K562 (cell line): ENCODE data around the gene AIFM1. TPM values are rescaled to one million over a fixed set of nuclear protein-coding genes. Genes with fewer than 3 reads are reported as not detected.

ENCODE experiments used
- CBFA2T2 ChIP-seq: fragments of 450-650 bp; conservative IDR thresholded peaks from 2 replicates; pipeline ENCODE4 v1.6.1; 2017; ENCODE audit warnings: mild to moderate bottlenecking
- DNMT1 ChIP-seq: fragments of 450-650 bp; IDR thresholded peaks from 2 replicates; pipeline ENCODE4 v1.6.1; 2016; ENCODE audit warnings: antibody characterized with exemption, mild to moderate bottlenecking
- ELF2 ChIP-seq: fragments of 250-450 bp; sonication (Bioruptor Pico); IDR thresholded peaks from 2 replicates; pipeline ENCODE4 v1.5.0; 2021; ENCODE audit warnings: mild to moderate bottlenecking
- ERF ChIP-seq: fragments of 450-650 bp; formaldehyde crosslinking; IDR thresholded peaks from 2 replicates; pipeline ENCODE4 v1.4.0; 2020; ENCODE audit warnings: mild to moderate bottlenecking, mixed read lengths
- ETV5 ChIP-seq: sonication (generic); formaldehyde crosslinking; IDR thresholded peaks from 2 replicates; pipeline ENCODE4 v1.4.0; 2020; ENCODE audit warnings: low read depth, mild to moderate bottlenecking, missing genetic modification reagents
- ID3 ChIP-seq, 2 experiments: fragments of 250-450 bp in 1 of 2; fragments of 450-650 bp in 1 of 2; sonication (Bioruptor Pico) in 1 of 2; IDR thresholded peaks; 2 replicates each; pipeline versions ENCODE4 v1.6.1 to v1.8.0; 2016 to 2021; ENCODE audit warnings: mild to moderate bottlenecking in 2 of 2, moderate library complexity in 2 of 2, missing compliant biosample characterization in 1 of 2, missing genetic modification characterization in 1 of 2
- MCM5 ChIP-seq: fragments of 450-650 bp; IDR thresholded peaks from 2 replicates; pipeline ENCODE4 v1.6.1; 2016; ENCODE audit warnings: low read depth
- RBM14 ChIP-seq: fragments of 200-400 bp; formaldehyde crosslinking; IDR thresholded peaks from 2 replicates; pipeline ENCODE4 v1.6.1; 2018; ENCODE audit warnings: low read depth, mild to moderate bottlenecking, low read length, moderate library complexity, borderline replicate concordance; ENCODE audit not compliant: insufficient read depth
- RCOR1 ChIP-seq, 2 experiments: IDR thresholded peaks; 2 replicates each; pipeline ENCODE4 v1.6.1; 2012; ENCODE audit warnings: low read depth in 2 of 2, low read length in 2 of 2, borderline replicate concordance in 1 of 2, improper control_type of control experiment in 1 of 2
- SPI1 ChIP-seq: IDR thresholded peaks from 2 replicates; pipeline ENCODE4 v1.6.1; 2011; ENCODE audit warnings: low read depth, low read length, control low read depth, borderline replicate concordance
- STAT5B ChIP-seq: fragments of 250-450 bp; sonication (Bioruptor Pico); IDR thresholded peaks from 2 replicates; pipeline ENCODE4 v1.8.0; 2021; ENCODE audit warnings: mild to moderate bottlenecking, inconsistent platforms
- SUPT5H ChIP-seq: fragments of 450-650 bp; IDR thresholded peaks from 2 replicates; pipeline ENCODE4 v1.6.1; 2016
- TSC22D4 ChIP-seq: fragments of 450-650 bp; IDR thresholded peaks from 2 replicates; pipeline ENCODE4 v1.6.1; 2016; ENCODE audit warnings: missing genetic modification characterization, missing biosample characterization, control low read depth
- U2AF2 ChIP-seq: fragments of 200-400 bp; formaldehyde crosslinking; optimal IDR thresholded peaks from 2 replicates; pipeline ENCODE3; 2017; ENCODE audit warnings: low read depth, mild to moderate bottlenecking, low read length
- WHSC1 ChIP-seq: IDR thresholded peaks from one replicate; pipeline ENCODE4 v1.6.1; 2012; ENCODE audit warnings: low read length, control low read depth, inconsistent platforms
- ZEB2 ChIP-seq: fragments of 450-650 bp; IDR thresholded peaks from 2 replicates; pipeline ENCODE4 v1.6.1; 2016
- ZNF175 ChIP-seq: fragments of 200-800 bp; sonication (Bioruptor generic); IDR thresholded peaks from 2 replicates; pipeline ENCODE4 v1.6.1; 2016; ENCODE audit warnings: low read depth, mild to moderate bottlenecking, missing genetic modification characterization, missing compliant biosample characterization
- ZNF551 ChIP-seq: fragments of 250-450 bp; sonication (Bioruptor Pico); IDR thresholded peaks from 2 replicates; pipeline ENCODE4 v1.5.0; 2021; ENCODE audit warnings: mild to moderate bottlenecking, moderate library complexity
- ZNF583 ChIP-seq: fragments of 250-450 bp; sonication (Bioruptor Pico); IDR thresholded peaks from 2 replicates; pipeline ENCODE4 v1.4.0; 2020
- polyA plus RNA-seq, 8 experiments: library from polyadenylated mRNA; depleted of rRNA in 4 of 8; stranded (reverse) in 5 of 8; unstranded in 3 of 8; fragments of >200 nt; fragmentation: Nextera tagmentation in 2 of 8; fragmentation: Illumina TruSeq in 1 of 8; extraction: Ambion mirVana in 2 of 8; extraction: Trizol in 1 of 8; gene quantifications; 2 replicates each; pipeline versions ENCODE4 v1.2.1 to v1.2.3, GENCODE V29; 2011 to 2014; ENCODE audit warnings: inconsistent platforms in 1 of 8, missing spikeins in 1 of 8
- total RNA-seq, 7 experiments: library from RNA; depleted of rRNA in 6 of 7; stranded (reverse); fragments of >200 nt in 6 of 7; fragmentation: Illumina TruSeq in 2 of 7; extraction: Trizol in 2 of 7; gene quantifications; 2 replicates each; pipeline versions ENCODE4 v1.2.1 to v1.2.3, GENCODE V29; 2011 to 2021; ENCODE audit warnings: low replicate concordance in 1 of 7
- TF ChIP-seq, protein P1 (sequence below): fragments of 250-450 bp; sonication (Bioruptor Pico); IDR thresholded peaks from 2 replicates; pipeline ENCODE4 v1.9.0; 2021; ENCODE audit warnings: mild to moderate bottlenecking, inconsistent platforms
- TF ChIP-seq, protein P2 (sequence below): fragments of 450-650 bp; IDR thresholded peaks from 2 replicates; pipeline ENCODE4 v1.6.1; 2018; ENCODE audit not compliant: partially characterized antibody
- TF ChIP-seq, protein P3 (sequence below): fragments of 450-650 bp; IDR thresholded peaks from 2 replicates; pipeline ENCODE4 v1.6.1; 2018; ENCODE audit warnings: mild to moderate bottlenecking, low read depth; ENCODE audit not compliant: partially characterized antibody

Gene AIFM1
- total and polyA plus RNA-seq, 9 of the 15 experiments (the other 6 are each of a cell fraction or from before 2014, with no cell fraction given) = 51.0 to 117 (median 91.2) TPM

- TF ChIP-seq ZNF175 (CRISPR knock-in tag) (peak; percentile 83; the same call in 1 of the 2 replicates), RBM14 (no peak), ZNF551 (CRISPR knock-in tag) (no peak), ID3 (CRISPR knock-in tag; IDR thresholded peaks at IDR 0.05) (no peak), ID3 (tag; IDR thresholded peaks at IDR 0.05) (no peak), ERF (CRISPR knock-in tag) (no peak), MCM5 (no peak), STAT5B (no peak), CBFA2T2 (peak; percentile 99), ETV5 (CRISPR knock-in tag) (no peak; the same call in 1 of the 2 replicates), DNMT1 (0 out of 2 replicates have a peak, but pooled peaks have one; percentile 61), RCOR1 (IDR thresholded peaks at IDR 0.05; ENCODE audit: borderline replicate concordance in 1 of 2, low read depth in 2 of 2, low read length in 2 of 2) (peak; percentile 92 to 100; a peak in 3 of 4 replicates), ZEB2 (peak; percentile 86), TSC22D4 (tag) (no peak), ELF2 (CRISPR knock-in tag) (no peak), SPI1 (peak; percentile 7; the same call in 1 of the 2 replicates), U2AF2 (no peak), SUPT5H (no peak), ZNF583 (CRISPR knock-in tag) (no peak), WHSC1 (no peak)
- TF ChIP-seq, protein P1, sequence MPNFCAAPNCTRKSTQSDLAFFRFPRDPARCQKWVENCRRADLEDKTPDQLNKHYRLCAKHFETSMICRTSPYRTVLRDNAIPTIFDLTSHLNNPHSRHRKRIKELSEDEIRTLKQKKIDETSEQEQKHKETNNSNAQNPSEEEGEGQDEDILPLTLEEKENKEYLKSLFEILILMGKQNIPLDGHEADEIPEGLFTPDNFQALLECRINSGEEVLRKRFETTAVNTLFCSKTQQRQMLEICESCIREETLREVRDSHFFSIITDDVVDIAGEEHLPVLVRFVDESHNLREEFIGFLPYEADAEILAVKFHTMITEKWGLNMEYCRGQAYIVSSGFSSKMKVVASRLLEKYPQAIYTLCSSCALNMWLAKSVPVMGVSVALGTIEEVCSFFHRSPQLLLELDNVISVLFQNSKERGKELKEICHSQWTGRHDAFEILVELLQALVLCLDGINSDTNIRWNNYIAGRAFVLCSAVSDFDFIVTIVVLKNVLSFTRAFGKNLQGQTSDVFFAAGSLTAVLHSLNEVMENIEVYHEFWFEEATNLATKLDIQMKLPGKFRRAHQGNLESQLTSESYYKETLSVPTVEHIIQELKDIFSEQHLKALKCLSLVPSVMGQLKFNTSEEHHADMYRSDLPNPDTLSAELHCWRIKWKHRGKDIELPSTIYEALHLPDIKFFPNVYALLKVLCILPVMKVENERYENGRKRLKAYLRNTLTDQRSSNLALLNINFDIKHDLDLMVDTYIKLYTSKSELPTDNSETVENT = no peak
- TF ChIP-seq, protein P2, sequence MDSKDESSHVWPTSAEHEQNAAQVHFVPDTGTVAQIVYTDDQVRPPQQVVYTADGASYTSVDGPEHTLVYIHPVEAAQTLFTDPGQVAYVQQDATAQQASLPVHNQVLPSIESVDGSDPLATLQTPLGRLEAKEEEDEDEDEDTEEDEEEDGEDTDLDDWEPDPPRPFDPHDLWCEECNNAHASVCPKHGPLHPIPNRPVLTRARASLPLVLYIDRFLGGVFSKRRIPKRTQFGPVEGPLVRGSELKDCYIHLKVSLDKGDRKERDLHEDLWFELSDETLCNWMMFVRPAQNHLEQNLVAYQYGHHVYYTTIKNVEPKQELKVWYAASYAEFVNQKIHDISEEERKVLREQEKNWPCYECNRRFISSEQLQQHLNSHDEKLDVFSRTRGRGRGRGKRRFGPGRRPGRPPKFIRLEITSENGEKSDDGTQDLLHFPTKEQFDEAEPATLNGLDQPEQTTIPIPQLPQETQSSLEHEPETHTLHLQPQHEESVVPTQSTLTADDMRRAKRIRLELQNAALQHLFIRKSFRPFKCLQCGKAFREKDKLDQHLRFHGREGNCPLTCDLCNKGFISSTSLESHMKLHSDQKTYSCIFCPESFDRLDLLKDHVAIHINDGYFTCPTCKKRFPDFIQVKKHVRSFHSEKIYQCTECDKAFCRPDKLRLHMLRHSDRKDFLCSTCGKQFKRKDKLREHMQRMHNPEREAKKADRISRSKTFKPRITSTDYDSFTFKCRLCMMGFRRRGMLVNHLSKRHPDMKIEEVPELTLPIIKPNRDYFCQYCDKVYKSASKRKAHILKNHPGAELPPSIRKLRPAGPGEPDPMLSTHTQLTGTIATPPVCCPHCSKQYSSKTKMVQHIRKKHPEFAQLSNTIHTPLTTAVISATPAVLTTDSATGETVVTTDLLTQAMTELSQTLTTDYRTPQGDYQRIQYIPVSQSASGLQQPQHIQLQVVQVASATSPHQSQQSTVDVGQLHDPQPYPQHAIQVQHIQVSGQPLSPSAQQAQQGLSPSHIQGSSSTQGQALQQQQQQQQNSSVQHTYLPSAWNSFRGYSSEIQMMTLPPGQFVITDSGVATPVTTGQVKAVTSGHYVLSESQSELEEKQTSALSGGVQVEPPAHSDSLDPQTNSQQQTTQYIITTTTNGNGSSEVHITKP = peak; percentile 84
- TF ChIP-seq, protein P3, sequence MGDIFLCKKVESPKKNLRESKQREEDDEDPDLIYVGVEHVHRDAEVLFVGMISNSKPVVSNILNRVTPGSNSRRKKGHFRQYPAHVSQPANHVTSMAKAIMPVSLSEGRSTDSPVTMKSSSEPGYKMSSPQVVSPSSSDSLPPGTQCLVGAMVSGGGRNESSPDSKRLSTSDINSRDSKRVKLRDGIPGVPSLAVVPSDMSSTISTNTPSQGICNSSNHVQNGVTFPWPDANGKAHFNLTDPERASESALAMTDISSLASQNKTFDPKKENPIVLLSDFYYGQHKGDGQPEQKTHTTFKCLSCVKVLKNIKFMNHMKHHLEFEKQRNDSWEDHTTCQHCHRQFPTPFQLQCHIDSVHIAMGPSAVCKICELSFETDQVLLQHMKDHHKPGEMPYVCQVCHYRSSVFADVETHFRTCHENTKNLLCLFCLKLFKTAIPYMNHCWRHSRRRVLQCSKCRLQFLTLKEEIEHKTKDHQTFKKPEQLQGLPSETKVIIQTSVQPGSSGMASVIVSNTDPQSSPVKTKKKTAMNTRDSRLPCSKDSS = no peak
Observed at GRCh38 chrX:130179579-130180215, 14.1 kb upstream of the AIFM1 start (continued).
